H1 (cell line): ENCODE measurements around the gene CEND1. TPM values are rescaled to one million over a fixed set of nuclear protein-coding genes. Genes with fewer than 3 reads are reported as not detected.

Experiments
- SIN3A ChIP-seq, 2 experiments: IDR thresholded peaks in 1 of 2; conservative IDR thresholded peaks in 1 of 2; 2 replicates each; pipeline ENCODE4 v1.6.1; 2011 to 2012; ENCODE audit warnings: low read length in 2 of 2, improper control_type of control experiment in 1 of 2, low read depth in 1 of 2, mild to moderate bottlenecking in 1 of 2
- USF2 ChIP-seq: IDR thresholded peaks from 2 replicates; pipeline ENCODE4 v1.6.1; 2011; ENCODE audit warnings: low read length, improper control_type of control experiment
- polyA plus RNA-seq, 7 experiments: library from polyadenylated mRNA; depleted of rRNA in 3 of 7; stranded (reverse) in 5 of 7; unstranded in 2 of 7; fragments of >200 nt in 5 of 7; fragments of 200-250 nt in 2 of 7; gene quantifications; 1 replicate in 5 of 7; 2 replicates in 1 of 7; 4 replicates in 1 of 7; pipeline versions ENCODE4 v1.2.1 to v1.2.3, GENCODE V29; 2011 to 2013; ENCODE audit warnings: missing spikeins in 2 of 7, mixed read lengths in 2 of 7
- total RNA-seq: library from RNA; stranded (reverse); fragmentation: NEBNext Ultra II Directional; extraction: Animal tissue kit (Norgen Biotek cat#: 25700); gene quantifications from 2 replicates; pipeline ENCODE4 v1.2.1, GENCODE V29; 2021

Gene CEND1
- total and polyA plus RNA-seq, 2 of the 8 experiments (the other 6 are each of a cell fraction or from before 2014, with no cell fraction given), result 0.82 to 5.0 TPM

GRCh38 chr11:837189-837989 is 47.5 kb upstream of the CEND1 start (continued):
- TF ChIP-seq SIN3A (conservative IDR thresholded peaks at IDR 0.05 in 1 of 2, IDR thresholded peaks at IDR 0.05 in 1 of 2; ENCODE audit: low read depth in 1 of 2, low read length in 2 of 2) (no peak), USF2 (no peak)
